Activated CD4-positive, alpha-beta T cell treated with anti-CD3 and anti-CD28 coated beads, Interleukin-2, amount 50 U/mL, for 24 hours (primary cell): Measurements from ENCODE around the gene SLC39A9.

Experiments used
- DNase-seq, 2 donors: peaks; one replicate each; pipeline ENCODE4 v3.0.0-alpha.2; 2020; ENCODE audit warnings: low read depth in 1 of 2, low spot score in 1 of 2

The SLC39A9 gene

DNA sequence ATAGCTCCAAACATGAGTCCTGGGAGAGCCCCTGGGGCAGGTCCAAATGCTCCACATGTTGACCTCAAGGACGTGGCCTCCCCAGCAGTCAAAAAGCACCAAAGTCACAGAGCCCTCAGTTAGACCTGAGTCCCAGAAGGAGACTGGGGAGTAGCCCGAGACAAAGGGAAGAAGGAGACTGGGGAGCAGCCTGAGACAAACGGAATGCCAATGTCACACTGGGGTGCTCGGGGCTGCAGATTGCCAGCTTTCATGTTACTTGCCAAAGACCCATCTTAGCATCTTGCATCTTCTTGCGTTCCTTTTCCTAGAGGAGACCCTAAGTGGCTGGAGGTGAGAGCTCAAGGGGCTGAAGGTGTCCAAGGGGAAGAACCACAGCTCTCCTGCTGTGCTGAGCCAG lies 100.9 kb downstream of the SLC39A9 start:
- DNase-seq: no peak

- DNase-seq: no peak
Measured at GRCh38 chr14:69500096-69500495, 101.6 kb downstream of the SLC39A9 start.

GRCh38 chr14:69500736-69501135 lies 102.2 kb downstream of the SLC39A9 start:
- no peak for DNase-seq

GRCh38 chr14:69501423-69501838 lies 102.9 kb downstream of the SLC39A9 start:
- DNase-seq: no peak

DNA sequence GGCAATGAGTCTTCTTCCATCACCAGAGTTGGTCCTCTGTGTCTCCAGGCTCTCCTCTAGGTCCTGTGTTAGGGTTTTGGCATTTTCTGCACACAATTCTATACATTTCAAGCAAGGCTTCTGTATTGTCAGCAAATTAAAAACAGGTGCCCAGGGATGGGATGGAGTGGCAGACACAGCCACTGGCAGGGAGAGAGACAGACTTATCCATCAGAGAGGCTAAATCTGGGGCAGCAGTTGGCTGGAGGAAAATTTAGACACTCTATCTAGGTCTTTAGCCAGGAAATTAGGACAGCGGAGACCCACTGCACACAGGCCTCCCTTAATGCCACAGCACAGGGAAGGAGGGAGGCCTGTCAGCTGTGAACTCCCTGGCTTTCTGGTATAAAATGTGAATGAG lies 106.3 kb downstream of the SLC39A9 start:
- no peak for DNase-seq

DNA sequence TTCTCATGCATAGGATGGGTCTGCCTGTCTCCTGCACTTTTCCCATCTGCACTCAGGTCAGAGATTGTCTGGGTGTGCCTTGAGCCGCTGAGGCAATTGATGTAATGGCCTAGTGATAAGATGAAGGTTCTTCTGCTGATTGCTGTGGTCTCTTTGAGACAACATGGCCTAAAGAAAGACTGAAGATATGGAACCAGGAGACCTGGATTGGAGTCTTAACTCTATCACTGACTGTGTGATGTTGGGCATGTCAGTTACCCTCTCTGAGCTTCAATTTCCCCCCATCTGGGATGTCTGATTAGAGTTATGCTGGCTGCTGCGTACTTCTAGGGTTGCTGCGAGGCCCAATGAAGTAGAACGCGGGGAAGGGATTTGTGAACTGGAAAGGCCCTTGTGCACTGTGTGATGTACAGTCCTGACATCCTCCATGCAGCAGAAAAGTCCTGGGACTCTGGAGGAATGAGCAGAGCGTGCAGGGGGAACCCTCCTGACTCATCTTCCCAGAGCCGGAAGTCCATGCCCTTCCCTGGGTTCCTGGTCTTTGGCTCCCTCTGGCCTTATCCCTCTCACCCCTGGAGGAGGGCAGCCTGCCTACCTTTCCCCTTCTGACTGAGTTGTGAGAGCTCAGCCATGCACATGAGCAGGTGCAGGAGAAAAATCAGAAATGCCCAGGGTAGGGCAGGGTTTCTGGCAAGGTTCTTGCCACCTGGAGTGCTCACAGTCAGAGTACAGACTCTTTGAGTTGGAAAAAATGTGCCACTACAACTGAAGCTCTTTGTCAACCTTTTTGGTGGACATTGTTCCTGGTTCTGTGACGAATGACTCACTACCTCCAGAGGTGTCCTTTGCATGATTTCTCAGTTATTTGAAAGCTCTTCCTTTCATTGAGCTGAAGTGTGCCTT lies 107.1 kb downstream of the SLC39A9 start:
- DNase-seq: no peak

DNA sequence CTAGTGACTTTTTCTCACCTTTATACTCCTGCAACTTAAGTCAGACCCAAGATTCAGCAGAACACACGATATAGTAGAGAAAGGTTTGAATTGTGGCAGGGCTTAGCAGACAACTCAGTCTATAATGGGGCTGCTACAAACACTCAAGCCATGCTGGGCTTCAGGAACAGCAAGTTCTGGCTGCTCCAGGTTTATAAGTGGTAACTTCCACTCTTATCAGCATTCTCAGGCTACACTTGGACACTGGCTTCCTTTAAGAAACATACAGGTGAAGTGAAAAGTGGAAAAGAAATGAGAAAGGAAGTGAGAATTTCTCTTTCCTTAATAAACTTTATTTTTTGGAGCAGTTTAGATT lies 107.7 kb downstream of the SLC39A9 start:
- DNase-seq: no peak
